DOHH2 (cell line): Measurements from ENCODE around the gene GLS.

Experiments
- H3F3A ChIP-seq: fragments of 200-600 bp; sonication (generic), shearing (Covaris generic); 2 replicates; pipeline ENCODE4 v1.6.0; 2016; ENCODE audit warnings: antibody characterized with exemption, mild to moderate bottlenecking; ENCODE audit not compliant: control insufficient read depth, insufficient read depth
- H3K27ac ChIP-seq: fragments of 200-600 bp; sonication (generic); 2 replicates; pipeline ENCODE4 v1.5.1; 2014; ENCODE audit warnings: low read depth, mild to moderate bottlenecking, low read length, moderate library complexity
- H3K27me3 ChIP-seq: fragments of 200-600 bp; sonication (generic); 2 replicates; pipeline ENCODE4 v1.6.1; 2014; ENCODE audit warnings: mild to moderate bottlenecking, low read length, mixed read lengths; ENCODE audit not compliant: control insufficient read depth
- H3K36me3 ChIP-seq: fragments of 200-600 bp; sonication (generic); 2 replicates; pipeline ENCODE4 v1.6.1; 2014; ENCODE audit warnings: mild to moderate bottlenecking, low read length, moderate library complexity, mixed read lengths; ENCODE audit not compliant: control insufficient read depth
- H3K4me1 ChIP-seq: fragments of 200-600 bp; sonication (generic); 2 replicates; pipeline ENCODE4 v1.6.1; 2014; ENCODE audit warnings: mild to moderate bottlenecking, low read length, mixed read lengths; ENCODE audit not compliant: control insufficient read depth
- H3K4me2 ChIP-seq: fragments of 200-600 bp; sonication (generic); 2 replicates; pipeline ENCODE4 v1.6.0; 2014; ENCODE audit warnings: mild to moderate bottlenecking, low read length, moderate library complexity
- H3K4me3 ChIP-seq: fragments of 200-600 bp; sonication (generic); 2 replicates; pipeline ENCODE4 v1.5.1; 2014; ENCODE audit warnings: mild to moderate bottlenecking, low read length, mixed read lengths
- H3K79me2 ChIP-seq: fragments of 200-600 bp; sonication (generic); 2 replicates; pipeline ENCODE4 v1.6.1; 2014; ENCODE audit warnings: mild to moderate bottlenecking, low read length, mixed read lengths; ENCODE audit not compliant: control insufficient read depth
- H3K9me2 ChIP-seq: fragments of 200-600 bp; sonication (generic); replicated peaks from 2 replicates; pipeline ENCODE4 v1.6.1; 2014; ENCODE audit warnings: mild to moderate bottlenecking, low read length, mixed read lengths; ENCODE audit not compliant: control insufficient read depth
- H3K9me3 ChIP-seq: fragments of 200-600 bp; sonication (generic); 2 replicates; pipeline ENCODE4 v1.6.1; 2014; ENCODE audit warnings: antibody characterized with exemption, low read length, mixed read lengths; ENCODE audit not compliant: control insufficient read depth, insufficient read depth
- H4K20me1 ChIP-seq: fragments of 200-600 bp; sonication (generic); 2 replicates; pipeline ENCODE4 v1.6.0; 2014; ENCODE audit warnings: low read depth, mild to moderate bottlenecking, antibody characterized with exemption, low read length, moderate library complexity; ENCODE audit not compliant: control insufficient read depth, insufficient read depth
- EZH2phosphoT487 ChIP-seq: fragments of 200-600 bp; sonication (generic); IDR thresholded peaks from 2 replicates; pipeline ENCODE4 v1.6.1; 2017; ENCODE audit warnings: borderline replicate concordance, mild to moderate bottlenecking, antibody characterized with exemption, low read length, moderate library complexity, mixed read lengths
- TF ChIP-seq, protein P1 (sequence below): fragments of 200-600 bp; sonication (generic); IDR thresholded peaks from one replicate; pipeline ENCODE4 v1.5.1; 2014; ENCODE audit warnings: antibody characterized with exemption, mild to moderate bottlenecking, low read depth, low read length; ENCODE audit not compliant: poor library complexity, severe bottlenecking

Gene GLS

GRCh38 chr2:191009541-191010374 is 129.1 kb downstream of the GLS start:
- Histone ChIP-seq H3K4me2 (no peak overlapping the region), H3K9me3 (peaks cover 3% of the 10 kb centered on the region), H3K79me2 (no peaks in the 10 kb centered on the region), H3K27me3 (peaks cover 3% of the 10 kb centered on the region; the same call in 1 of the 2 replicates), H3K27ac (no peak overlapping the region), H4K20me1 (no peaks in the 10 kb centered on the region), H3K36me3 (no peaks in the 10 kb centered on the region), H3K9me2 (no peaks in the 10 kb centered on the region), H3F3A (no peaks in the 10 kb centered on the region), H3K4me1 (peaks cover 17% of the 10 kb centered on the region), H3K4me3 (no peak overlapping the region)
- no peak for TF ChIP-seq EZH2phosphoT487
- TF ChIP-seq, protein P1, sequence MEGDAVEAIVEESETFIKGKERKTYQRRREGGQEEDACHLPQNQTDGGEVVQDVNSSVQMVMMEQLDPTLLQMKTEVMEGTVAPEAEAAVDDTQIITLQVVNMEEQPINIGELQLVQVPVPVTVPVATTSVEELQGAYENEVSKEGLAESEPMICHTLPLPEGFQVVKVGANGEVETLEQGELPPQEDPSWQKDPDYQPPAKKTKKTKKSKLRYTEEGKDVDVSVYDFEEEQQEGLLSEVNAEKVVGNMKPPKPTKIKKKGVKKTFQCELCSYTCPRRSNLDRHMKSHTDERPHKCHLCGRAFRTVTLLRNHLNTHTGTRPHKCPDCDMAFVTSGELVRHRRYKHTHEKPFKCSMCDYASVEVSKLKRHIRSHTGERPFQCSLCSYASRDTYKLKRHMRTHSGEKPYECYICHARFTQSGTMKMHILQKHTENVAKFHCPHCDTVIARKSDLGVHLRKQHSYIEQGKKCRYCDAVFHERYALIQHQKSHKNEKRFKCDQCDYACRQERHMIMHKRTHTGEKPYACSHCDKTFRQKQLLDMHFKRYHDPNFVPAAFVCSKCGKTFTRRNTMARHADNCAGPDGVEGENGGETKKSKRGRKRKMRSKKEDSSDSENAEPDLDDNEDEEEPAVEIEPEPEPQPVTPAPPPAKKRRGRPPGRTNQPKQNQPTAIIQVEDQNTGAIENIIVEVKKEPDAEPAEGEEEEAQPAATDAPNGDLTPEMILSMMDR: no peak

DNA sequence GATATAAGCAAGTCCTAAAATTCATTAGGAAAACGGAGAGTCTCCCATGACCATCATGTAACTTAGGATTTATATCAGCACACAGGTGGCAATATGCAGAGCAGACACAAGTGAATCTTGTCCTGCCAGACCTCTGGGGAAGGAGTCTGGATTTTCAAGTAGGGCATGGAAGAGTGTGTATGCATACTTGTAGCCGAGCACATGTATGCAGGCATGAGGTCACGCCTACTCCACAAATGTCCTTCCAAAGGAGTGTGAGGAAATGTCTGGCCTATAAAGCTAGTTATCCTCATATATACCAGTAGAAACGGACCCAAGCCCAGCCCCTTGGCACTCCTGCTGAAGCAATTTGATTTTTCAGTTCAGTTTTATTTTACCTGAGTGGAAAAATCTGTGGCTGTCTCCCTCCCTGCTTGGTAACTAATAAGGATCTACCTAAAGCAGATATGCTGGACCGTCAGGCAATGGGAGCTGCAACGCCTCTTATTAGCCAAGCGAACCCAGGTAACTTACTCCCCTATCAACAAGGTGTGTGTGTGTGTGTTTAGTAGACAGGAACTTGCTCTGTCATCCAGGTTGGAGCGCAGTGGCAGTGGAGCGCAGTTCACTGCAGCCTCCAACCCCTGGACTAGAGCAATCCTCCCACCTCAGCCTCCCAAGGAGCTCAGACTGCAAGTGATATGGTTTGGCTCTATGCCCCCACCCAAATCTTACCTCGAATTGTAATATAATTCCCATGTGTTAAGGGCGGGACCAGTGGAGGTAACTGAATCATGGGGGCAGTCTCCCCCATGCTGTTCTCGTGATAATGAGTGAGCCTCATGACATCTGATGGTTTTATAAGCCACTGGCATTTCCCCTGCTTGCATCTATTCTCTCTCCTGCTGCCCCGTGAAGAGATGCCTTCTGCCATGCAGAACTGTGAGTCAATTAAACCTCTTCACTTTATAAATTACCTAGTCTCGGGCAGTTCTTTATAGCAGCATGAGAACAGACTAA is 130.6 kb downstream of the GLS start:
- no peaks in the 10 kb centered on the region for H3K9me2 ChIP-seq
- H4K20me1 ChIP-seq: no peaks in the 10 kb centered on the region
- H3K79me2 ChIP-seq: no peaks in the 10 kb centered on the region
- TF ChIP-seq, protein P1: no peak
- no peak for TF ChIP-seq EZH2phosphoT487
- H3K4me2 ChIP-seq: no peak overlapping the region
- no peaks in the 10 kb centered on the region for H3F3A ChIP-seq
- peaks cover 9% of the 10 kb centered on the region; the same call in 1 of the 2 replicates for H3K27me3 ChIP-seq
- H3K27ac ChIP-seq: no peak overlapping the region
- H3K4me1 ChIP-seq: peaks cover 18% of the 10 kb centered on the region
- peaks cover 10% of the 10 kb centered on the region for H3K9me3 ChIP-seq
- no peaks in the 10 kb centered on the region for H3K36me3 ChIP-seq
- H3K4me3 ChIP-seq: no peak overlapping the region

- no peak overlapping the region for H3K27ac ChIP-seq
- H3K4me3 ChIP-seq: no peak overlapping the region
These were observed 131.7 kb downstream of the GLS start for GRCh38 chr2:191012346-191012745.

More at GRCh38 chr2:191012346-191012745, 131.7 kb downstream of the GLS start:
- no peak overlapping the region for H3K4me2 ChIP-seq
- TF ChIP-seq, protein P1: no peak
- TF ChIP-seq EZH2phosphoT487: no peak
- peaks cover 10% of the 10 kb centered on the region for H3K9me3 ChIP-seq
- no peaks in the 10 kb centered on the region for H3K36me3 ChIP-seq
- no peaks in the 10 kb centered on the region for H4K20me1 ChIP-seq
- no peaks in the 10 kb centered on the region for H3F3A ChIP-seq
- H3K79me2 ChIP-seq: no peaks in the 10 kb centered on the region
- H3K4me1 ChIP-seq: peaks cover 18% of the 10 kb centered on the region
- peaks cover 9% of the 10 kb centered on the region; the same call in 1 of the 2 replicates for H3K27me3 ChIP-seq
- no peaks in the 10 kb centered on the region for H3K9me2 ChIP-seq
